Measurements from ENCODE around the gene CHTF8. TPM values are rescaled to one million over a fixed set of nuclear protein-coding genes. Genes with fewer than 3 reads are reported as not detected.
"Not testable (repeated sequence)": the region's sequence is repeated elsewhere in the genome, so short reads cannot be mapped to it uniquely, and the experiment has no call there.

The CHTF8 gene
- polyA plus RNA-seq, 6 donors from 2014 or later, result 182 to 277 (median 241) TPM

- Mint-ChIP-seq H3K27ac (peak overlapping the region in 1 of 6 donors; percentile 38), H3K9me3 (no peaks in the 10 kb centered on the region), H3K4me3 (no peak overlapping the region), H3K27me3 (no peaks in the 10 kb centered on the region), H3K36me3 (peaks cover 26 to 38% of the 10 kb centered on the region in 2 donors), H3K4me1 (no peaks in the 10 kb centered on the region)
- DNase-seq (no peak), ATAC-seq (ENCODE audit: low read depth in 2 of 2) (no peak)
These were observed 24.8 kb upstream of the CHTF8 start for GRCh38 chr16:69157196-69157595.

- Mint-ChIP-seq H3K27me3 (no peaks in the 10 kb centered on the region), H3K9me3 (no peaks in the 10 kb centered on the region), H3K36me3 (peaks cover 7 to 12% of the 10 kb centered on the region in 2 donors), H3K27ac (peak overlapping the region in 3 of 6 donors; percentile 59 to 83 (median 72)), H3K4me1 (peaks cover 0 to 4% (median 2%) of the 10 kb centered on the region in 3 donors), H3K4me3 (no peak overlapping the region)
- DNase-seq (peak; percentile 59), ATAC-seq (ENCODE audit: low read depth in 2 of 2) (peak; percentile 67 to 81)
These were observed 17.9 kb upstream of the CHTF8 start for GRCh38 chr16:69150146-69150865.

GRCh38 chr16:69149621-69150020, 17.2 kb upstream of the CHTF8 start:
- H3K9me3 Mint-ChIP-seq; H3K4me3 Mint-ChIP-seq; H3K4me1 Mint-ChIP-seq; ATAC-seq (ENCODE audit: low read depth in 2 of 2); DNase-seq; H3K27ac Mint-ChIP-seq; H3K27me3 Mint-ChIP-seq; H3K36me3 Mint-ChIP-seq: not testable (repeated sequence)

- H3K36me3 Mint-ChIP-seq, result peaks cover 26 to 29% of the 10 kb centered on the region in 2 donors
- no peaks in the 10 kb centered on the region for H3K27me3 Mint-ChIP-seq
- no peaks in the 10 kb centered on the region for H3K9me3 Mint-ChIP-seq
- peaks cover 0 to 4% (median 3%) of the 10 kb centered on the region in 3 donors for H3K4me1 Mint-ChIP-seq
- peak overlapping the region in 1 of 6 donors; percentile 47 for H3K27ac Mint-ChIP-seq
- DNase-seq (no peak), ATAC-seq (ENCODE audit: low read depth in 2 of 2) (no peak)
- H3K4me3 Mint-ChIP-seq, result no peak overlapping the region
These were observed 13.3 kb upstream of the CHTF8 start for GRCh38 chr16:69145658-69146057.

GRCh38 chr16:69143116-69143515, 10.7 kb upstream of the CHTF8 start:
- DNase-seq (no peak), ATAC-seq (ENCODE audit: low read depth in 2 of 2) (no peak)
- Mint-ChIP-seq H3K27me3 (no peaks in the 10 kb centered on the region), H3K36me3 (peaks cover 27 to 29% of the 10 kb centered on the region in 2 donors), H3K27ac (no peak overlapping the region), H3K9me3 (no peaks in the 10 kb centered on the region), H3K4me3 (no peak overlapping the region), H3K4me1 (peaks cover 0 to 3% (median 0%) of the 10 kb centered on the region in 3 donors)

- ATAC-seq (ENCODE audit: low read depth in 2 of 2) (no peak), DNase-seq (no peak)
- Mint-ChIP-seq H3K27me3 (no peaks in the 10 kb centered on the region), H3K9me3 (no peaks in the 10 kb centered on the region), H3K27ac (no peak overlapping the region), H3K4me3 (peak overlapping the region in 1 of 8 donors; percentile 27), H3K4me1 (peaks cover 0 to 5% (median 3%) of the 10 kb centered on the region in 3 donors), H3K36me3 (peaks cover 29 to 32% of the 10 kb centered on the region in 2 donors)
These were observed 9.5 kb upstream of the CHTF8 start for GRCh38 chr16:69141936-69142335.

- Mint-ChIP-seq H3K4me3 (no peak overlapping the region), H3K36me3 (peaks cover 29 to 32% of the 10 kb centered on the region in 2 donors), H3K4me1 (peaks cover 0 to 5% (median 3%) of the 10 kb centered on the region in 3 donors), H3K9me3 (no peaks in the 10 kb centered on the region), H3K27ac (no peak overlapping the region), H3K27me3 (no peaks in the 10 kb centered on the region)
- no peak for DNase-seq
- ATAC-seq (ENCODE audit: low read depth in 2 of 2), result no peak
These were observed 8.6 kb upstream of the CHTF8 start for GRCh38 chr16:69141014-69141413.

GRCh38 chr16:69139464-69139863, 7.1 kb upstream of the CHTF8 start:
- not testable (repeated sequence) for H3K4me3 Mint-ChIP-seq; H3K4me1 Mint-ChIP-seq; H3K27me3 Mint-ChIP-seq; H3K9me3 Mint-ChIP-seq; H3K27ac Mint-ChIP-seq; DNase-seq; ATAC-seq (ENCODE audit: low read depth in 2 of 2)
- H3K36me3 Mint-ChIP-seq, result peaks cover 29 to 30% of the 10 kb centered on the region in 2 donors

- no peak overlapping the region for H3K27ac Mint-ChIP-seq
- ATAC-seq (ENCODE audit: low read depth in 2 of 2) (no peak), DNase-seq (no peak)
- H3K9me3 Mint-ChIP-seq, result no peaks in the 10 kb centered on the region
- no peaks in the 10 kb centered on the region for H3K27me3 Mint-ChIP-seq
- H3K4me3 Mint-ChIP-seq, result peak overlapping the region in 1 of 8 donors; percentile 53
- peaks cover 28% of the 10 kb centered on the region in 2 donors for H3K36me3 Mint-ChIP-seq
- H3K4me1 Mint-ChIP-seq, result peaks cover 11 to 12% (median 11%) of the 10 kb centered on the region in 3 donors
These were observed 6.2 kb upstream of the CHTF8 start for GRCh38 chr16:69138608-69139007.

GRCh38 chr16:69133373-69133954, 1.1 kb upstream of the CHTF8 start:
- Mint-ChIP-seq H3K4me3 (peak overlapping the region; percentile 81 to 99 (median 96)), H3K27me3 (no peaks in the 10 kb centered on the region), H3K36me3 (peaks cover 0 to 5% of the 10 kb centered on the region in 2 donors), H3K27ac (peak overlapping the region; percentile 51 to 95 (median 90)), H3K9me3 (no peaks in the 10 kb centered on the region), H3K4me1 (peaks cover 29 to 48% (median 42%) of the 10 kb centered on the region in 3 donors)
- ATAC-seq (ENCODE audit: low read depth in 2 of 2), result no peak
- no peak for DNase-seq

- Mint-ChIP-seq H3K4me1 (peaks cover 33 to 56% (median 42%) of the 10 kb centered on the region in 3 donors), H3K36me3 (peaks cover 0 to 4% of the 10 kb centered on the region in 2 donors), H3K4me3 (peak overlapping the region; percentile 81 to 99 (median 96)), H3K9me3 (no peaks in the 10 kb centered on the region), H3K27ac (peak overlapping the region; percentile 93 to 97 (median 96)), H3K27me3 (no peaks in the 10 kb centered on the region)
- DNase-seq (no peak), ATAC-seq (ENCODE audit: low read depth in 2 of 2) (peak; percentile 45 to 52)
These were observed 457 bp downstream of the CHTF8 start for GRCh38 chr16:69131839-69132423.

GRCh38 chr16:69131167-69131838, 1.1 kb downstream of the CHTF8 start:
- peak overlapping the region; percentile 81 to 99 (median 94) for H3K4me3 Mint-ChIP-seq
- no peaks in the 10 kb centered on the region for H3K9me3 Mint-ChIP-seq
- peak; percentile 50 for DNase-seq
- peak overlapping the region; percentile 93 to 97 (median 96) for H3K27ac Mint-ChIP-seq
- ATAC-seq (ENCODE audit: low read depth in 2 of 2), result peak; percentile 29
- H3K36me3 Mint-ChIP-seq, result peaks cover 0 to 4% of the 10 kb centered on the region in 2 donors
- H3K27me3 Mint-ChIP-seq, result no peaks in the 10 kb centered on the region
- peaks cover 37 to 62% (median 45%) of the 10 kb centered on the region in 3 donors for H3K4me1 Mint-ChIP-seq

- Mint-ChIP-seq H3K27ac (peak overlapping the region in 4 of 6 donors; percentile 4 to 96 (median 76)), H3K4me3 (peak overlapping the region in 6 of 8 donors; percentile 81 to 99 (median 94)), H3K4me1 (peaks cover 40 to 66% (median 45%) of the 10 kb centered on the region in 3 donors), H3K36me3 (peaks cover 0 to 4% of the 10 kb centered on the region in 2 donors), H3K27me3 (no peaks in the 10 kb centered on the region), H3K9me3 (no peaks in the 10 kb centered on the region)
- ATAC-seq (ENCODE audit: low read depth in 2 of 2), result no peak
- DNase-seq, result no peak
These were observed 1.9 kb downstream of the CHTF8 start for GRCh38 chr16:69130461-69130860.

All from naive B cell (primary cell).